WTC11 (cell line): Measurements from ENCODE around the gene LCTL. TPM values are rescaled to one million over a fixed set of nuclear protein-coding genes. Genes with fewer than 3 reads are reported as not detected.

Experiments
- CBFB ChIP-seq: sonication (generic); formaldehyde crosslinking; IDR thresholded peaks from 2 replicates; pipeline ENCODE4 v1.8.1; 2022; ENCODE audit warnings: mild to moderate bottlenecking, low read depth, missing genetic modification reagents
- FOXP4 ChIP-seq: sonication (generic); formaldehyde crosslinking; IDR thresholded peaks from 2 replicates; pipeline ENCODE4 v1.8.0; 2022; ENCODE audit warnings: mild to moderate bottlenecking, missing genetic modification reagents
- JUN ChIP-seq: sonication (generic); formaldehyde crosslinking; IDR thresholded peaks from 2 replicates; pipeline ENCODE4 v1.8.0; 2023; ENCODE audit warnings: mild to moderate bottlenecking, missing genetic modification reagents
- OVOL2 ChIP-seq: fragments of 250-450 bp; sonication (Bioruptor Pico); IDR thresholded peaks from 2 replicates; pipeline ENCODE4 v1.9.0; 2021; ENCODE audit warnings: mild to moderate bottlenecking, borderline replicate concordance
- TEAD1 ChIP-seq: sonication (generic); formaldehyde crosslinking; IDR thresholded peaks from 2 replicates; pipeline ENCODE4 v1.8.0; 2022; ENCODE audit warnings: mild to moderate bottlenecking, missing genetic modification reagents
- TEAD4 ChIP-seq: sonication (generic); formaldehyde crosslinking; IDR thresholded peaks from 2 replicates; pipeline ENCODE4 v1.8.0; 2022; ENCODE audit warnings: mild to moderate bottlenecking, missing genetic modification reagents
- USF1 ChIP-seq: sonication (generic); formaldehyde crosslinking; IDR thresholded peaks from 2 replicates; pipeline ENCODE4 v1.8.0; 2022; ENCODE audit warnings: mild to moderate bottlenecking, missing genetic modification reagents
- ZMAT4 ChIP-seq: fragments of 250-450 bp; sonication (Bioruptor Pico); IDR thresholded peaks from 2 replicates; pipeline ENCODE4 v1.9.0; 2021; ENCODE audit warnings: mild to moderate bottlenecking
- ZNF121 ChIP-seq: sonication (generic); formaldehyde crosslinking; IDR thresholded peaks from 2 replicates; pipeline ENCODE4 v1.8.0; 2023; ENCODE audit warnings: missing genetic modification reagents
- ZNF263 ChIP-seq: sonication (generic); formaldehyde crosslinking; IDR thresholded peaks from 2 replicates; pipeline ENCODE4 v1.8.1; 2022; ENCODE audit warnings: low read depth, mild to moderate bottlenecking, moderate library complexity, missing genetic modification reagents
- ZNF396 ChIP-seq: fragments of 250-450 bp; sonication (Bioruptor Pico); IDR thresholded peaks from 2 replicates; pipeline ENCODE4 v1.8.0; 2021; ENCODE audit warnings: mild to moderate bottlenecking, moderate library complexity, borderline replicate concordance
- ZNF671 ChIP-seq: fragments of 250-450 bp; sonication (Bioruptor Pico); IDR thresholded peaks from 2 replicates; pipeline ENCODE4 v1.8.0; 2021; ENCODE audit warnings: mild to moderate bottlenecking
- total RNA-seq: library from RNA; stranded (reverse); gene quantifications from 3 replicates; pipeline ENCODE4 v1.2.3, GENCODE V29; 2021
- TF ChIP-seq, protein P1 (sequence below): sonication (generic); formaldehyde crosslinking; IDR thresholded peaks from 2 replicates; pipeline ENCODE4 v1.8.0; 2022; ENCODE audit warnings: missing genetic modification reagents
- TF ChIP-seq, protein P2 (sequence below): sonication (generic); formaldehyde crosslinking; IDR thresholded peaks from 2 replicates; pipeline ENCODE4 v1.8.0; 2023; ENCODE audit warnings: missing genetic modification reagents
- TF ChIP-seq, protein P3 (sequence below): fragments of 250-450 bp; sonication (Bioruptor Pico); IDR thresholded peaks from 2 replicates; pipeline ENCODE4 v1.9.0; 2021; ENCODE audit warnings: mild to moderate bottlenecking, borderline replicate concordance

Gene LCTL
- total RNA-seq, 1 experiment from 2014 or later: 2.2 TPM

GRCh38 chr15:66560856-66561525 lies 4.8 kb downstream of the LCTL start (continued):
- TF ChIP-seq, protein P1, sequence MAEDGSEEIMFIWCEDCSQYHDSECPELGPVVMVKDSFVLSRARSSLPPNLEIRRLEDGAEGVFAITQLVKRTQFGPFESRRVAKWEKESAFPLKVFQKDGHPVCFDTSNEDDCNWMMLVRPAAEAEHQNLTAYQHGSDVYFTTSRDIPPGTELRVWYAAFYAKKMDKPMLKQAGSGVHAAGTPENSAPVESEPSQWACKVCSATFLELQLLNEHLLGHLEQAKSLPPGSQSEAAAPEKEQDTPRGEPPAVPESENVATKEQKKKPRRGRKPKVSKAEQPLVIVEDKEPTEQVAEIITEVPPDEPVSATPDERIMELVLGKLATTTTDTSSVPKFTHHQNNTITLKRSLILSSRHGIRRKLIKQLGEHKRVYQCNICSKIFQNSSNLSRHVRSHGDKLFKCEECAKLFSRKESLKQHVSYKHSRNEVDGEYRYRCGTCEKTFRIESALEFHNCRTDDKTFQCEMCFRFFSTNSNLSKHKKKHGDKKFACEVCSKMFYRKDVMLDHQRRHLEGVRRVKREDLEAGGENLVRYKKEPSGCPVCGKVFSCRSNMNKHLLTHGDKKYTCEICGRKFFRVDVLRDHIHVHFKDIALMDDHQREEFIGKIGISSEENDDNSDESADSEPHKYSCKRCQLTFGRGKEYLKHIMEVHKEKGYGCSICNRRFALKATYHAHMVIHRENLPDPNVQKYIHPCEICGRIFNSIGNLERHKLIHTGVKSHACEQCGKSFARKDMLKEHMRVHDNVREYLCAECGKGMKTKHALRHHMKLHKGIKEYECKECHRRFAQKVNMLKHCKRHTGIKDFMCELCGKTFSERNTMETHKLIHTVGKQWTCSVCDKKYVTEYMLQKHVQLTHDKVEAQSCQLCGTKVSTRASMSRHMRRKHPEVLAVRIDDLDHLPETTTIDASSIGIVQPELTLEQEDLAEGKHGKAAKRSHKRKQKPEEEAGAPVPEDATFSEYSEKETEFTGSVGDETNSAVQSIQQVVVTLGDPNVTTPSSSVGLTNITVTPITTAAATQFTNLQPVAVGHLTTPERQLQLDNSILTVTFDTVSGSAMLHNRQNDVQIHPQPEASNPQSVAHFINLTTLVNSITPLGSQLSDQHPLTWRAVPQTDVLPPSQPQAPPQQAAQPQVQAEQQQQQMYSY (CRISPR knock-in tag): no peak
- TF ChIP-seq JUN (CRISPR knock-in tag): no peak
- TF ChIP-seq TEAD1 (CRISPR knock-in tag): no peak
- TF ChIP-seq ZNF396 (CRISPR knock-in tag): no peak
- TF ChIP-seq FOXP4: no peak
- no peak for TF ChIP-seq CBFB (CRISPR knock-in tag)
- TF ChIP-seq, protein P2, sequence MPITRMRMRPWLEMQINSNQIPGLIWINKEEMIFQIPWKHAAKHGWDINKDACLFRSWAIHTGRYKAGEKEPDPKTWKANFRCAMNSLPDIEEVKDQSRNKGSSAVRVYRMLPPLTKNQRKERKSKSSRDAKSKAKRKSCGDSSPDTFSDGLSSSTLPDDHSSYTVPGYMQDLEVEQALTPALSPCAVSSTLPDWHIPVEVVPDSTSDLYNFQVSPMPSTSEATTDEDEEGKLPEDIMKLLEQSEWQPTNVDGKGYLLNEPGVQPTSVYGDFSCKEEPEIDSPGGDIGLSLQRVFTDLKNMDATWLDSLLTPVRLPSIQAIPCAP (CRISPR knock-in tag): no peak
- TF ChIP-seq USF1 (CRISPR knock-in tag): no peak
- TF ChIP-seq ZNF263 (CRISPR knock-in tag): no peak
- TF ChIP-seq TEAD4 (CRISPR knock-in tag): no peak
- TF ChIP-seq ZNF121 (CRISPR knock-in tag): no peak
- TF ChIP-seq ZNF671 (CRISPR knock-in tag): no peak
- TF ChIP-seq, protein P3, sequence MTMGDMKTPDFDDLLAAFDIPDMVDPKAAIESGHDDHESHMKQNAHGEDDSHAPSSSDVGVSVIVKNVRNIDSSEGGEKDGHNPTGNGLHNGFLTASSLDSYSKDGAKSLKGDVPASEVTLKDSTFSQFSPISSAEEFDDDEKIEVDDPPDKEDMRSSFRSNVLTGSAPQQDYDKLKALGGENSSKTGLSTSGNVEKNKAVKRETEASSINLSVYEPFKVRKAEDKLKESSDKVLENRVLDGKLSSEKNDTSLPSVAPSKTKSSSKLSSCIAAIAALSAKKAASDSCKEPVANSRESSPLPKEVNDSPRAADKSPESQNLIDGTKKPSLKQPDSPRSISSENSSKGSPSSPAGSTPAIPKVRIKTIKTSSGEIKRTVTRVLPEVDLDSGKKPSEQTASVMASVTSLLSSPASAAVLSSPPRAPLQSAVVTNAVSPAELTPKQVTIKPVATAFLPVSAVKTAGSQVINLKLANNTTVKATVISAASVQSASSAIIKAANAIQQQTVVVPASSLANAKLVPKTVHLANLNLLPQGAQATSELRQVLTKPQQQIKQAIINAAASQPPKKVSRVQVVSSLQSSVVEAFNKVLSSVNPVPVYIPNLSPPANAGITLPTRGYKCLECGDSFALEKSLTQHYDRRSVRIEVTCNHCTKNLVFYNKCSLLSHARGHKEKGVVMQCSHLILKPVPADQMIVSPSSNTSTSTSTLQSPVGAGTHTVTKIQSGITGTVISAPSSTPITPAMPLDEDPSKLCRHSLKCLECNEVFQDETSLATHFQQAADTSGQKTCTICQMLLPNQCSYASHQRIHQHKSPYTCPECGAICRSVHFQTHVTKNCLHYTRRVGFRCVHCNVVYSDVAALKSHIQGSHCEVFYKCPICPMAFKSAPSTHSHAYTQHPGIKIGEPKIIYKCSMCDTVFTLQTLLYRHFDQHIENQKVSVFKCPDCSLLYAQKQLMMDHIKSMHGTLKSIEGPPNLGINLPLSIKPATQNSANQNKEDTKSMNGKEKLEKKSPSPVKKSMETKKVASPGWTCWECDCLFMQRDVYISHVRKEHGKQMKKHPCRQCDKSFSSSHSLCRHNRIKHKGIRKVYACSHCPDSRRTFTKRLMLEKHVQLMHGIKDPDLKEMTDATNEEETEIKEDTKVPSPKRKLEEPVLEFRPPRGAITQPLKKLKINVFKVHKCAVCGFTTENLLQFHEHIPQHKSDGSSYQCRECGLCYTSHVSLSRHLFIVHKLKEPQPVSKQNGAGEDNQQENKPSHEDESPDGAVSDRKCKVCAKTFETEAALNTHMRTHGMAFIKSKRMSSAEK: no peak
- no peak for TF ChIP-seq OVOL2 (CRISPR knock-in tag)
- TF ChIP-seq ZMAT4 (CRISPR knock-in tag): no peak
